Left ventricle myocardium inferior (tissue), 1 donor: Measurements from ENCODE around the gene TFE3. TPM values are rescaled to one million over a fixed set of nuclear protein-coding genes. Genes with fewer than 3 reads are reported as not detected.

ENCODE experiments used
- DNase-seq: peaks from one replicate; pipeline ENCODE4 v3.0.0-alpha.2; 2020
- H3K27ac ChIP-seq: fragments of 200-600 bp; replicated peaks from 2 replicates; pipeline ENCODE4 v1.8.0; 2021
- H3K27me3 ChIP-seq: fragments of 200-600 bp; 2 replicates; pipeline ENCODE4 v1.8.0; 2021; ENCODE audit warnings: low read depth
- H3K36me3 ChIP-seq: fragments of 200-600 bp; 2 replicates; pipeline ENCODE4 v1.8.0; 2021
- H3K4me1 ChIP-seq: fragments of 200-600 bp; 2 replicates; pipeline ENCODE4 v1.8.0; 2021
- H3K4me3 ChIP-seq: fragments of 200-600 bp; 2 replicates; pipeline ENCODE4 v1.8.0; 2021; ENCODE audit warnings: mild to moderate bottlenecking, moderate library complexity
- H3K9me3 ChIP-seq: fragments of 200-600 bp; replicated peaks from 2 replicates; pipeline ENCODE4 v1.8.0; 2021
- intact Hi-C: fragments of 100-400 bp; cut with micrococcal nuclease; formaldehyde crosslinking; loops from one replicate; pipeline ENCODE4 v1.11.0; 2022
- total RNA-seq: library from RNA; stranded (reverse); fragmentation: NEBNext Ultra II Directional; extraction: Animal tissue kit (Norgen Biotek cat#: 25700); gene quantifications from one replicate; pipeline ENCODE4 v1.2.1, GENCODE V29; 2021
- TF ChIP-seq, protein P1 (sequence below): fragments of 200-600 bp; IDR thresholded peaks from 2 replicates; pipeline ENCODE4 v1.8.0; 2021; ENCODE audit warnings: antibody characterized with exemption, mild to moderate bottlenecking, borderline replicate concordance
- donor health status: DM: no; HTN: yes; CAD: no; lungs with severe emphysema.

The TFE3 gene
- total RNA-seq, 1 donor from 2014 or later: 19.2 TPM

DNA sequence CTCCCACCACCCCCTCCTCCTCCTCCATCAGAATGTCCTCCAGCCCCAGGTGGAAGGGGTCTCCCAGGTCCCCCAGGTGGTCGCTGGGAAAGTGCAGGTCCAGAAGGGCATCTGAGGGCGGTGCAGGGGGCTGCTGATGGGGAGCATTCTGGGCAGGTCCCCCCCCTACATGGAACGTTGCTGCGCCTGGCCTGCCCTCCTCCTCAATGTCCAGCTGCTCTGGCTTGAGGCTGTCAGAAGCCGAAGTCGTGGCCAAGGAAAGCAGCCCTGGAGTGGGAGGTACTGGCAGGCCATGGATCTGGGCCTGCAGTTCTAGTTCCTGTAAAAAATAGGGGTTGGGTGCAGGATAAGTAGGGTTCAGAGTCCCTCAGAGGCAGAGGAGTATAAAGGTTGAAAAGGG, 12.9 kb downstream of the TFE3 start:
- peaks cover 39% of the 10 kb centered on the region for H3K36me3 ChIP-seq

DNA sequence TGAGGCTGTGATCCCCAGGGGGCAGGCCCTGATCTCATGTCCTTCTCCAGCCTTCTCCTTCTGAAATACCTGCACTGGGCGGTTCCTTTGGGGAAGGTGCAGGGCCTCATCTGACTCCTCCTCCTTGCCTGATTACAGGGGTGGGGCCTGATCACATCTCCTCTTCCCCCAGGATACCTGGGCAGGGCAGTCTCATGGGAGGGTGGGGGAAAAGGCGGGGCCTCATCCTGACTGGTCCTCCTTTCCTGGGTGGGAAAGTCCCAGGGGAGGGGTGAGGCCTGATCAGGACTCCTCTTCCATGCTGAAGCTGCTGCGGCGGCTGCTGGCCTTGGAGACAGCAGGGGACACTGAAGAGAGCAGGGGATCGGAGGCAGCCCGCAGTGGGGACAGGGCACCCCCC, 13.3 kb downstream of the TFE3 start:
- TF ChIP-seq, protein P1, sequence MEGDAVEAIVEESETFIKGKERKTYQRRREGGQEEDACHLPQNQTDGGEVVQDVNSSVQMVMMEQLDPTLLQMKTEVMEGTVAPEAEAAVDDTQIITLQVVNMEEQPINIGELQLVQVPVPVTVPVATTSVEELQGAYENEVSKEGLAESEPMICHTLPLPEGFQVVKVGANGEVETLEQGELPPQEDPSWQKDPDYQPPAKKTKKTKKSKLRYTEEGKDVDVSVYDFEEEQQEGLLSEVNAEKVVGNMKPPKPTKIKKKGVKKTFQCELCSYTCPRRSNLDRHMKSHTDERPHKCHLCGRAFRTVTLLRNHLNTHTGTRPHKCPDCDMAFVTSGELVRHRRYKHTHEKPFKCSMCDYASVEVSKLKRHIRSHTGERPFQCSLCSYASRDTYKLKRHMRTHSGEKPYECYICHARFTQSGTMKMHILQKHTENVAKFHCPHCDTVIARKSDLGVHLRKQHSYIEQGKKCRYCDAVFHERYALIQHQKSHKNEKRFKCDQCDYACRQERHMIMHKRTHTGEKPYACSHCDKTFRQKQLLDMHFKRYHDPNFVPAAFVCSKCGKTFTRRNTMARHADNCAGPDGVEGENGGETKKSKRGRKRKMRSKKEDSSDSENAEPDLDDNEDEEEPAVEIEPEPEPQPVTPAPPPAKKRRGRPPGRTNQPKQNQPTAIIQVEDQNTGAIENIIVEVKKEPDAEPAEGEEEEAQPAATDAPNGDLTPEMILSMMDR: no peak
- no peaks in the 10 kb centered on the region for H3K9me3 ChIP-seq
- H3K27me3 ChIP-seq: no peaks in the 10 kb centered on the region
- no peak overlapping the region for H3K27ac ChIP-seq
- H3K4me1 ChIP-seq: peaks cover 3% of the 10 kb centered on the region
- no peak overlapping the region for H3K4me3 ChIP-seq
- intact Hi-C loops: no loop called here
- DNase-seq: no peak
- peaks cover 39% of the 10 kb centered on the region for H3K36me3 ChIP-seq

More for the DNA sequence above, 12.9 kb downstream of the TFE3 start:
- Histone ChIP-seq H3K27me3 (no peaks in the 10 kb centered on the region), H3K9me3 (no peaks in the 10 kb centered on the region), H3K4me3 (no peak overlapping the region), H3K4me1 (peaks cover 3% of the 10 kb centered on the region), H3K27ac (no peak overlapping the region)
- DNase-seq: no peak
- TF ChIP-seq, protein P1: no peak
- intact Hi-C loops: no loop called here

DNA sequence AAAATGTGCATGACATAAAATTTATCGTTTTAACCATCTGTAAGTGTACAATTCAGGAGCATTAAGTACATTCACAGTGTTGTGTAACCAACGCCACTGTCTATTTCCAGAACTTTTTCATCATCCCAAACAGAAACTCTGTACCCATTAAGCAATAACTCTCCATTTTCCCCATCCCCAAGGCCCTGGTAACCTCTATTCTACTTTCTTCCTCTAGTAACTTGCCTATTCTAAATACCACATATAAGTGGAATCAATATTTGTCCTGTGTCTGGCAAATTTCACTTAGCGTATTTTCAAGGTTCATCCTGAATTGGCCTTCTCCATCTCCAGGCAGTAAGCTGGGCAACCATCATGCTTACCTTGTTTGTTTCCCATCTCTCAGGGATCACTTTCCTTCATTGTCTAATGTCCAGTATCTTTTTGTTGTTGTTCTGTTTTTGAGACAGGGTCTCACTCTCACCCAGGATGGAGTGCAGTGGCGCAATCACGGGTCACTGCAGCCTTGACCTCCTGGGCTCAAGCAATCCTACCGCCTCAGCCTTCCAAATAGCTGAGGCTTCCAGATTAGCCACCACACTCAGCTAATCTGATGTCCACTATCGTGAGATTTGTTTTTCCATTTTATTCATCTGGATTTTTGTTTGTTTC, 23.4 kb downstream of the TFE3 start:
- H3K4me1 ChIP-seq: no peaks in the 10 kb centered on the region
- H3K27me3 ChIP-seq: no peaks in the 10 kb centered on the region
- DNase-seq: no peak
- H3K4me3 ChIP-seq: no peak overlapping the region
- H3K36me3 ChIP-seq: no peaks in the 10 kb centered on the region
- no peak overlapping the region for H3K27ac ChIP-seq
- no peaks in the 10 kb centered on the region for H3K9me3 ChIP-seq
- TF ChIP-seq, protein P1: no peak
- intact Hi-C loops: no loop called here

DNA sequence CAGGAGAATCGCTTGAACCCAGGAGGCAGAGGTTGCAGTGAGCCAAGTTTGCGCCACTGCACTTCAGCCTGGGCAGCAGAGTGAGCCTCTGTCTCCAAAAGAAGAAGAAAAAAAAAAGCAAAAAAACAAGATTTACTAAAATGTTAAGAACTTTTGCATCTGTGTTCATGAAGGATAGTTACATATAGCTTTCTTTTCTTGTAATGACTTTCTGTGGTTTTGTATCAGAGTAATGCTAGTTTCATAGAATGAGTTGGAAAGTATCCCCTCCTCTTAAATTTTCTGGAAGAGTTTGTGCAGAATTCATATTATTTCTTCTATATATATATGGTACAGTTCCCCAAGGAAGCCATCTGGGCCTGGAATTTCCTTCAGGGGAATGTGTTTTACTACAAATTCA, 24.1 kb downstream of the TFE3 start:
- Histone ChIP-seq H3K4me3 (no peak overlapping the region), H3K36me3 (no peaks in the 10 kb centered on the region), H3K27me3 (no peaks in the 10 kb centered on the region), H3K4me1 (no peaks in the 10 kb centered on the region), H3K27ac (no peak overlapping the region), H3K9me3 (no peaks in the 10 kb centered on the region)
- TF ChIP-seq, protein P1: no peak
- intact Hi-C loops: no loop called here
- DNase-seq: no peak

DNA sequence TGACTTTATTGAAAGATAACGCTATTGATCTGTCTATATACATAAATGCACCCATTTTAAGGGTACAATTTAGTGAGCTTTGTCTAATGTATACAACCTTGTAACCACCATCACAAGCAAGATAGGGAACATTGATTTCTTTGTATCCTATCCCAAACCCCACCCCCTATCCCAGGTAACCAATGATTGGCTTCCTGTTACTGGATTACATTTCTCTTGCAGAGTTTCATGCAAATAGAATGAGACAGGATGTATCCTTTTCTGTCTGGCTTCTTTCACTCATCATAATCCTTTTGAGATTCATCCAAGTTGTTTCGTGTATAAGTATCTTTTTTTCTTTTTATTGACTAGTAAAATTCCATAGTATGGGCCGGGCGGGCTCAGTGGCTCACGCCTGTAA, 39.5 kb downstream of the TFE3 start:
- no peak overlapping the region for H3K27ac ChIP-seq
- peaks cover under 1% of the 10 kb centered on the region for H3K36me3 ChIP-seq
- no peak for DNase-seq
- TF ChIP-seq, protein P1: no peak
- intact Hi-C loops: no loop called here
- no peaks in the 10 kb centered on the region for H3K9me3 ChIP-seq
- H3K4me1 ChIP-seq: peaks cover 7% of the 10 kb centered on the region
- no peak overlapping the region for H3K4me3 ChIP-seq
- H3K27me3 ChIP-seq: no peaks in the 10 kb centered on the region
